ENCODE results near the gene NPM3. TPM values are rescaled to one million over a fixed set of nuclear protein-coding genes. Genes with fewer than 3 reads are reported as not detected.

Gene NPM3
- total and polyA plus RNA-seq, 2 of the 13 experiments (the other 11 are each of a cell fraction or from before 2014, with no cell fraction given), result 47.6 to 129 TPM

DNA sequence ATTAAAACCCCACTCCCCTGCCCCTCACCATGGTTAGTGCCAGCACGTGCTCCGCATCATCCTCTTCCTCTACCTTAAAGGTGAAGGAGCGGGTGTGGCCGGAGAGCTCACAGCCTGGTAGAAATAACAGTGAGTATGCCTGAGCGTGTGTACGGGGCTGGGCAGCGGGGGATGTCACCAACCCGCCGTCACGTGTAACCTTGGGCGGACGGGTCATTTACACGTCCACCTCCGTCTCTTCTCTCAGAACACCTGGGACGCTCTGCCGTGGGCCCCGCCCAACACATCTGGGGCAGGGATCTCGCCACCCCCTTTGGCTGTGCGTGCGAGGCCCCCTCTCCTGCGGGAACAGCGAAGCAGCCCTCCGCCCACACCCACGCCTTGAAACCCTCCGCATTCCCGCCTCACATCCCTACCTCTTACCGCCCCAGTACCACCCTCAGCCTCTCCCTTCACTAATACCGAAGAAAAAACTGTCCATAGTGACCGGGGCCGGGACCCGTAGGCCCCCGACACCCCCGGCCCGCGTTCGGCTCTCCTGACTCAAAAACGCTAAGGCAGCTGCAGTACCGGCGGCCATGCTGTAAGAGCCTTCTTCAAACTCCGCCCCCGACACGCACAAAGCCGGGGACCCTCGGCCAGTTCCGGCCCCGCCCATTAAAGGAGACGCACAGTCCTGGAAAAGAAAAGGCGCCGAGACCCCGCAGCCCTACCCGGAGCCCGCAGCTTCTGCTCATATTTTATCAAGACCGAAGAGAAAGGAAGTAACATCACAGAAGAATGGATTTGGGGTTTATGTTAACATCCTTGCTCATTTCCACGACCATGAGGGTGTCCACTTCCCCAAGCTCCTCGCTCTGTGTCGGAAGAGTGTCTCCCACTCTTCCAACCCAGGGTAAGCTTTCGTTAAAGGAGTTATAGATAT is at the start of gene NPM3 (continued):
- TF ChIP-seq, protein P1, sequence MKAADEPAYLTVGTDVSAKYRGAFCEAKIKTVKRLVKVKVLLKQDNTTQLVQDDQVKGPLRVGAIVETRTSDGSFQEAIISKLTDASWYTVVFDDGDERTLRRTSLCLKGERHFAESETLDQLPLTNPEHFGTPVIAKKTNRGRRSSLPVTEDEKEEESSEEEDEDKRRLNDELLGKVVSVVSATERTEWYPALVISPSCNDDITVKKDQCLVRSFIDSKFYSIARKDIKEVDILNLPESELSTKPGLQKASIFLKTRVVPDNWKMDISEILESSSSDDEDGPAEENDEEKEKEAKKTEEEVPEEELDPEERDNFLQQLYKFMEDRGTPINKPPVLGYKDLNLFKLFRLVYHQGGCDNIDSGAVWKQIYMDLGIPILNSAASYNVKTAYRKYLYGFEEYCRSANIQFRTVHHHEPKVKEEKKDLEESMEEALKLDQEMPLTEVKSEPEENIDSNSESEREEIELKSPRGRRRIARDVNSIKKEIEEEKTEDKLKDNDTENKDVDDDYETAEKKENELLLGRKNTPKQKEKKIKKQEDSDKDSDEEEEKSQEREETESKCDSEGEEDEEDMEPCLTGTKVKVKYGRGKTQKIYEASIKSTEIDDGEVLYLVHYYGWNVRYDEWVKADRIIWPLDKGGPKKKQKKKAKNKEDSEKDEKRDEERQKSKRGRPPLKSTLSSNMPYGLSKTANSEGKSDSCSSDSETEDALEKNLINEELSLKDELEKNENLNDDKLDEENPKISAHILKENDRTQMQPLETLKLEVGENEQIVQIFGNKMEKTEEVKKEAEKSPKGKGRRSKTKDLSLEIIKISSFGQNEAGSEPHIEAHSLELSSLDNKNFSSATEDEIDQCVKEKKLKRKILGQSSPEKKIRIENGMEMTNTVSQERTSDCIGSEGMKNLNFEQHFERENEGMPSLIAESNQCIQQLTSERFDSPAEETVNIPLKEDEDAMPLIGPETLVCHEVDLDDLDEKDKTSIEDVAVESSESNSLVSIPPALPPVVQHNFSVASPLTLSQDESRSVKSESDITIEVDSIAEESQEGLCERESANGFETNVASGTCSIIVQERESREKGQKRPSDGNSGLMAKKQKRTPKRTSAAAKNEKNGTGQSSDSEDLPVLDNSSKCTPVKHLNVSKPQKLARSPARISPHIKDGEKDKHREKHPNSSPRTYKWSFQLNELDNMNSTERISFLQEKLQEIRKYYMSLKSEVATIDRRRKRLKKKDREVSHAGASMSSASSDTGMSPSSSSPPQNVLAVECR (CRISPR knock-in tag; IDR thresholded peaks at IDR 0.05; ENCODE audit: borderline replicate concordance), result peak; percentile 79
- TF ChIP-seq, protein P2, sequence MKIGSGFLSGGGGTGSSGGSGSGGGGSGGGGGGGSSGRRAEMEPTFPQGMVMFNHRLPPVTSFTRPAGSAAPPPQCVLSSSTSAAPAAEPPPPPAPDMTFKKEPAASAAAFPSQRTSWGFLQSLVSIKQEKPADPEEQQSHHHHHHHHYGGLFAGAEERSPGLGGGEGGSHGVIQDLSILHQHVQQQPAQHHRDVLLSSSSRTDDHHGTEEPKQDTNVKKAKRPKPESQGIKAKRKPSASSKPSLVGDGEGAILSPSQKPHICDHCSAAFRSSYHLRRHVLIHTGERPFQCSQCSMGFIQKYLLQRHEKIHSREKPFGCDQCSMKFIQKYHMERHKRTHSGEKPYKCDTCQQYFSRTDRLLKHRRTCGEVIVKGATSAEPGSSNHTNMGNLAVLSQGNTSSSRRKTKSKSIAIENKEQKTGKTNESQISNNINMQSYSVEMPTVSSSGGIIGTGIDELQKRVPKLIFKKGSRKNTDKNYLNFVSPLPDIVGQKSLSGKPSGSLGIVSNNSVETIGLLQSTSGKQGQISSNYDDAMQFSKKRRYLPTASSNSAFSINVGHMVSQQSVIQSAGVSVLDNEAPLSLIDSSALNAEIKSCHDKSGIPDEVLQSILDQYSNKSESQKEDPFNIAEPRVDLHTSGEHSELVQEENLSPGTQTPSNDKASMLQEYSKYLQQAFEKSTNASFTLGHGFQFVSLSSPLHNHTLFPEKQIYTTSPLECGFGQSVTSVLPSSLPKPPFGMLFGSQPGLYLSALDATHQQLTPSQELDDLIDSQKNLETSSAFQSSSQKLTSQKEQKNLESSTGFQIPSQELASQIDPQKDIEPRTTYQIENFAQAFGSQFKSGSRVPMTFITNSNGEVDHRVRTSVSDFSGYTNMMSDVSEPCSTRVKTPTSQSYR (CRISPR knock-in tag; IDR thresholded peaks at IDR 0.05; ENCODE audit: borderline replicate concordance), result no peak
- TF ChIP-seq CENPT (CRISPR knock-in tag; IDR thresholded peaks at IDR 0.05; ENCODE audit: low read depth) (no peak), ATRX (CRISPR knock-in tag; IDR thresholded peaks at IDR 0.05; ENCODE audit: borderline replicate concordance) (no peak), MEIS2 (CRISPR knock-in tag; IDR thresholded peaks at IDR 0.05) (0 out of 2 replicates have a peak, but pooled peaks have one; percentile 18), PHF8 (CRISPR knock-in tag; IDR thresholded peaks at IDR 0.05) (peak; percentile 79), NR2F6 (IDR thresholded peaks at IDR 0.05) (peak; percentile 19; the same call in 1 of the 2 replicates), NR2F6 (CRISPR knock-in tag; IDR thresholded peaks at IDR 0.05) (no peak), ZMAT3 (CRISPR knock-in tag; conservative IDR thresholded peaks at IDR 0.05) (peak; percentile 61; the same call in 1 of the 2 replicates), ZNF274 (CRISPR knock-in tag; IDR thresholded peaks at IDR 0.05) (no peak; the same call in 1 of the 2 replicates), ZNF558 (CRISPR knock-in tag; IDR thresholded peaks at IDR 0.05; ENCODE audit: borderline replicate concordance) (peak; percentile 55; the same call in 1 of the 2 replicates), SP1 (IDR thresholded peaks at IDR 0.05) (no peak), SP1 (CRISPR knock-in tag; IDR thresholded peaks at IDR 0.05) (peak; percentile 97), PCBP1 (IDR thresholded peaks at IDR 0.05; ENCODE audit: borderline replicate concordance, low read depth, low read length) (peak; percentile 87; the same call in 1 of the 2 replicates), ZNF615 (CRISPR knock-in tag; IDR thresholded peaks at IDR 0.05; ENCODE audit: borderline replicate concordance) (0 out of 2 replicates have a peak, but pooled peaks have one; percentile 71)
- TF ChIP-seq, protein P3, sequence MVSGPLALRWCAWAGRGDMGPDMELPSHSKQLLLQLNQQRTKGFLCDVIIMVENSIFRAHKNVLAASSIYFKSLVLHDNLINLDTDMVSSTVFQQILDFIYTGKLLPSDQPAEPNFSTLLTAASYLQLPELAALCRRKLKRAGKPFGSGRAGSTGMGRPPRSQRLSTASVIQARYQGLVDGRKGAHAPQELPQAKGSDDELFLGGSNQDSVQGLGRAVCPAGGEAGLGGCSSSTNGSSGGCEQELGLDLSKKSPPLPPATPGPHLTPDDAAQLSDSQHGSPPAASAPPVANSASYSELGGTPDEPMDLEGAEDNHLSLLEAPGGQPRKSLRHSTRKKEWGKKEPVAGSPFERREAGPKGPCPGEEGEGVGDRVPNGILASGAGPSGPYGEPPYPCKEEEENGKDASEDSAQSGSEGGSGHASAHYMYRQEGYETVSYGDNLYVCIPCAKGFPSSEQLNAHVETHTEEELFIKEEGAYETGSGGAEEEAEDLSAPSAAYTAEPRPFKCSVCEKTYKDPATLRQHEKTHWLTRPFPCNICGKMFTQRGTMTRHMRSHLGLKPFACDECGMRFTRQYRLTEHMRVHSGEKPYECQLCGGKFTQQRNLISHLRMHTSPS (CRISPR knock-in tag; IDR thresholded peaks at IDR 0.05; ENCODE audit: low read depth), result no peak
- TF ChIP-seq, protein P4, sequence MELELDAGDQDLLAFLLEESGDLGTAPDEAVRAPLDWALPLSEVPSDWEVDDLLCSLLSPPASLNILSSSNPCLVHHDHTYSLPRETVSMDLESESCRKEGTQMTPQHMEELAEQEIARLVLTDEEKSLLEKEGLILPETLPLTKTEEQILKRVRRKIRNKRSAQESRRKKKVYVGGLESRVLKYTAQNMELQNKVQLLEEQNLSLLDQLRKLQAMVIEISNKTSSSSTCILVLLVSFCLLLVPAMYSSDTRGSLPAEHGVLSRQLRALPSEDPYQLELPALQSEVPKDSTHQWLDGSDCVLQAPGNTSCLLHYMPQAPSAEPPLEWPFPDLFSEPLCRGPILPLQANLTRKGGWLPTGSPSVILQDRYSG (CRISPR knock-in tag; IDR thresholded peaks at IDR 0.05), result 0 out of 2 replicates have a peak, but pooled peaks have one; percentile 24

Measured in HepG2 (cell line).